Body of pancreas (tissue), 4 donors: ENCODE results near the gene NPHP4. TPM values are rescaled to one million over a fixed set of nuclear protein-coding genes. Genes with fewer than 3 reads are reported as not detected.
"Not testable (repeated sequence)": the region's sequence is repeated elsewhere in the genome, so short reads cannot be mapped to it uniquely, and the experiment has no call there.

Experiments
- ATAC-seq: fragments of 150-250 bp; one replicate; pipeline ENCODE4 v1.9.1; 2016
- DNase-seq, 4 donors: peaks; one replicate each; pipeline ENCODE4 v3.0.0-alpha.2; 2019
- H3K27ac ChIP-seq, 4 donors: fragments of 200-600 bp; sonication (generic); 1 replicate in 3 of 4; 2 replicates in 1 of 4; pipeline versions ENCODE4 v1.5.1 to v1.6.1; 2016 to 2019; ENCODE audit warnings: mild to moderate bottlenecking in 1 of 4, mixed read lengths in 1 of 4, moderate library complexity in 1 of 4
- H3K27me3 ChIP-seq, 2 donors: fragments of 200-600 bp; sonication (generic); one replicate each; pipeline ENCODE4 v1.6.0; 2016; ENCODE audit warnings: mild to moderate bottlenecking in 1 of 2
- H3K36me3 ChIP-seq, 2 donors: fragments of 200-600 bp; sonication (generic); replicated peaks in 1 of 2; 2 replicates each; pipeline ENCODE4 v1.5.1; 2016; ENCODE audit warnings: low read depth in 2 of 2; ENCODE audit not compliant: insufficient read depth in 1 of 2
- H3K4me1 ChIP-seq: fragments of 200-600 bp; sonication (generic); one replicate; pipeline ENCODE4 v1.6.0; 2016
- H3K4me3 ChIP-seq, 2 donors: fragments of 200-600 bp; sonication (generic); 1 replicate in 1 of 2; 2 replicates in 1 of 2; pipeline ENCODE4 v1.5.1; 2016 to 2019
- H3K9me3 ChIP-seq, 3 donors: fragments of 200-600 bp; sonication (generic); 1 replicate in 2 of 3; 2 replicates in 1 of 3; pipeline ENCODE4 v1.5.1; 2016
- POLR2A ChIP-seq, 3 donors: fragments of 450-650 bp; IDR thresholded peaks; one replicate each; pipeline ENCODE4 v1.6.1; 2016; ENCODE audit warnings: antibody characterized with exemption in 3 of 3, mild to moderate bottlenecking in 2 of 3
- WGBS, 2 donors: methylation state at CpG; one replicate each; pipeline ENCODE4 v1.1.5; 2017; 5-methylcytosine and 5-hydroxymethylcytosine counted together
- intact Hi-C: fragments of 100-400 bp; cut with DNase I; formaldehyde crosslinking; loops from one replicate; pipeline ENCODE4 v1.15.1; 2023
- total RNA-seq, 2 donors: library from RNA; depleted of rRNA; stranded (reverse); fragments of >200 nt; gene quantifications; one replicate each; pipeline ENCODE4 v1.1.0, GENCODE V29; 2016
- TF ChIP-seq, protein P1 (sequence below), 7 experiments: fragments of 450-650 bp in 4 of 7; fragments of 200-600 bp in 3 of 7; sonication (generic) in 3 of 7; IDR thresholded peaks; one replicate each; pipeline ENCODE4 v1.5.1; 2016 to 2019; ENCODE audit warnings: antibody characterized with exemption in 7 of 7

Gene NPHP4
- total RNA-seq, 2 donors from 2014 or later = 10.4 to 48.5 TPM

GRCh38 chr1:5856246-5856815 is 135.9 kb downstream of the NPHP4 start:
- Histone ChIP-seq H3K27ac (peak overlapping the region in 2 of 4 donors; percentile 54 to 70), H3K9me3 (peaks cover 0 to 7% (median 0%) of the 10 kb centered on the region in 3 donors), H3K4me1 (peaks cover 9% of the 10 kb centered on the region), H3K27me3 (no peaks in the 10 kb centered on the region), H3K36me3 (no peaks in the 10 kb centered on the region), H3K4me3 (no peak overlapping the region)
- peak in 2 of 3 donors; percentile 31 to 47 for TF ChIP-seq POLR2A (IDR thresholded peaks at IDR 0.05)
- TF ChIP-seq, protein P1, sequence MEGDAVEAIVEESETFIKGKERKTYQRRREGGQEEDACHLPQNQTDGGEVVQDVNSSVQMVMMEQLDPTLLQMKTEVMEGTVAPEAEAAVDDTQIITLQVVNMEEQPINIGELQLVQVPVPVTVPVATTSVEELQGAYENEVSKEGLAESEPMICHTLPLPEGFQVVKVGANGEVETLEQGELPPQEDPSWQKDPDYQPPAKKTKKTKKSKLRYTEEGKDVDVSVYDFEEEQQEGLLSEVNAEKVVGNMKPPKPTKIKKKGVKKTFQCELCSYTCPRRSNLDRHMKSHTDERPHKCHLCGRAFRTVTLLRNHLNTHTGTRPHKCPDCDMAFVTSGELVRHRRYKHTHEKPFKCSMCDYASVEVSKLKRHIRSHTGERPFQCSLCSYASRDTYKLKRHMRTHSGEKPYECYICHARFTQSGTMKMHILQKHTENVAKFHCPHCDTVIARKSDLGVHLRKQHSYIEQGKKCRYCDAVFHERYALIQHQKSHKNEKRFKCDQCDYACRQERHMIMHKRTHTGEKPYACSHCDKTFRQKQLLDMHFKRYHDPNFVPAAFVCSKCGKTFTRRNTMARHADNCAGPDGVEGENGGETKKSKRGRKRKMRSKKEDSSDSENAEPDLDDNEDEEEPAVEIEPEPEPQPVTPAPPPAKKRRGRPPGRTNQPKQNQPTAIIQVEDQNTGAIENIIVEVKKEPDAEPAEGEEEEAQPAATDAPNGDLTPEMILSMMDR (IDR thresholded peaks at IDR 0.05) = no peak
- WGBS, 2 donors = 57 to 58% methylated on average over 16 of the region's 16 CpGs
- intact Hi-C loops = no loop called here
- DNase-seq (peak; percentile 14 to 48 (median 41)), ATAC-seq (peak; percentile 77)

GRCh38 chr1:5855196-5855897 is 136.9 kb downstream of the NPHP4 start:
- ATAC-seq = no peak
- Histone ChIP-seq H3K27me3 (no peaks in the 10 kb centered on the region), H3K27ac (no peak overlapping the region), H3K36me3 (no peaks in the 10 kb centered on the region), H3K4me1 (peaks cover 9% of the 10 kb centered on the region), H3K9me3 (peaks cover 0 to 7% (median 0%) of the 10 kb centered on the region in 3 donors), H3K4me3 (no peak overlapping the region)
- no peak for DNase-seq
- WGBS, 2 donors = 88 to 91% methylated on average over 15 to 19 of the region's 20 CpGs
- no peak for TF ChIP-seq POLR2A (IDR thresholded peaks at IDR 0.05)
- TF ChIP-seq, protein P1 (IDR thresholded peaks at IDR 0.05) = no peak
- intact Hi-C loops = no loop called here

- Histone ChIP-seq H3K4me3 (no peak overlapping the region), H3K27me3 (no peaks in the 10 kb centered on the region), H3K27ac (no peak overlapping the region), H3K9me3 (peaks cover 0 to 7% (median 0%) of the 10 kb centered on the region in 3 donors), H3K36me3 (no peaks in the 10 kb centered on the region), H3K4me1 (peaks cover 9% of the 10 kb centered on the region)
- no peak for ATAC-seq
- 86 to 91% methylated on average over 3 of the region's 3 CpGs for WGBS, 2 donors
- no peak for TF ChIP-seq POLR2A (IDR thresholded peaks at IDR 0.05)
- TF ChIP-seq, protein P1 (IDR thresholded peaks at IDR 0.05) = no peak
- intact Hi-C loops = no loop called here
- no peak for DNase-seq
These were observed 137.5 kb downstream of the NPHP4 start for GRCh38 chr1:5854754-5855153.

DNA sequence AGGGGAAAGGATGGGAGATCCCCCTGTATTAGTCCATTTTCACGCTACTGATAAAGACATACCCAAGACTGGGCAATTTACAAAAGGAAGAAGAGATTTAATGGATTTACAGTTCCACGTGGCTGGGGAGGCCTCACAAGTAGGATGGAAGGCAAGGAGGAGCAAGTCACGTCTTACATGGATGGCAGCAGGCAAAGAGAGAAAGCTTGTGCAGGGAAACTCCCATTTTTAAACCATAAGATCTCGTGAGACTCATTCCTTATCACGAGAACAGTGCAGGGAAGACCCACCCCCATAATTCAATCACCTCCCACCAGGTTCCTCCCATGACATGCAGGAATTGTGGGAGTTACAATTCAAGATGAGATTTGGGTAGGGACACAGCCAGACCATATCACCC is 138.4 kb downstream of the NPHP4 start:
- H3K36me3 ChIP-seq, H3K4me3 ChIP-seq, H3K27ac ChIP-seq, DNase-seq, intact Hi-C loops, H3K4me1 ChIP-seq, H3K9me3 ChIP-seq, ATAC-seq, H3K27me3 ChIP-seq: not testable (repeated sequence)
- WGBS, 2 donors = 77% methylated on average over 5 of the region's 5 CpGs

DNA sequence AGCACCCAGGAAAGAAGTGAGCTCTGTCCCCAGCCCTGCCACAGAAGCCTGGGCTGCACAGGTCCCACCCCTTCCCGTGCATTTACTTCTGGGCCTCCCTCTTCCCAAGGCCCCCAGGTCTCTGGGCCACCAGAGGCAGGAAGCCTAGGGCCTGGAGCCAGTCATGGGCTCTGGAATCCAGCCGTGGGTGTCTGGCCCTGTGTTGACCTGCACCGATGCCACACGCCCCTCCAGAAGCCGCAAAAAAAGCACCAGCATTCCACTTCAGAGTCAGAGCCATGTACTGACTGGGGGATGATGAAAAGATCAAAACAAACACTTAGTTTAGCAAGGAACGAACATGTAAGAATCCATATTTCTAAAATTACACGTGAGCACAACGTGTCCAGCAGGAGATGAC is 141.7 kb downstream of the NPHP4 start:
- Histone ChIP-seq H3K27me3 (no peaks in the 10 kb centered on the region), H3K4me1 (peaks cover under 1% of the 10 kb centered on the region), H3K4me3 (no peak overlapping the region), H3K9me3 (peaks cover 0 to 7% (median 0%) of the 10 kb centered on the region in 3 donors), H3K36me3 (no peaks in the 10 kb centered on the region), H3K27ac (no peak overlapping the region)
- no peak for DNase-seq
- TF ChIP-seq POLR2A (IDR thresholded peaks at IDR 0.05) = no peak
- TF ChIP-seq, protein P1 (IDR thresholded peaks at IDR 0.05) = no peak
- intact Hi-C loops = no loop called here
- WGBS, 2 donors = 51 to 63% methylated on average over 7 to 8 of the region's 8 CpGs
- ATAC-seq = no peak
